ENCODE measurements around the gene HELZ.

DNA sequence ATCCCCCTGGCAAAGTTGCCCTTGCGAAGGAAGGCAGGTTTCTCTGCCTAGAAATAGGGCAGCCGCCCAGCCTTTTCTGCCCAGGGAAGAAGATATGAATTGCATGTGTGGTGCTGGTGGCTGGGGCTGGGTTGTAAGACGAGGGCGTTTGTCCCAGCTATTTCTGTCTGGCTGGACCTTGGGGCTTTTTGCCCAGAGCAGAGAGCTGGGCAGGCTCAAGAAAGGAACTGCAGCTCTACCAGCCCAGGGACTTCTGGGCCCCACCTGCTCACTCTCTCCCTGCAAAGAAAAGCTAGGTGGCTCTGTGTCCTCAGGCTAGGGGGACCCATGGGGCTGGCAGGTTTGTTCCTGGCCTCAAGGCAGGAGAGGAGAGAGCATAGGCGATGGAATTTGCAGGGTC lies 200.1 kb downstream of the HELZ start:
- TF ChIP-seq, protein P1, sequence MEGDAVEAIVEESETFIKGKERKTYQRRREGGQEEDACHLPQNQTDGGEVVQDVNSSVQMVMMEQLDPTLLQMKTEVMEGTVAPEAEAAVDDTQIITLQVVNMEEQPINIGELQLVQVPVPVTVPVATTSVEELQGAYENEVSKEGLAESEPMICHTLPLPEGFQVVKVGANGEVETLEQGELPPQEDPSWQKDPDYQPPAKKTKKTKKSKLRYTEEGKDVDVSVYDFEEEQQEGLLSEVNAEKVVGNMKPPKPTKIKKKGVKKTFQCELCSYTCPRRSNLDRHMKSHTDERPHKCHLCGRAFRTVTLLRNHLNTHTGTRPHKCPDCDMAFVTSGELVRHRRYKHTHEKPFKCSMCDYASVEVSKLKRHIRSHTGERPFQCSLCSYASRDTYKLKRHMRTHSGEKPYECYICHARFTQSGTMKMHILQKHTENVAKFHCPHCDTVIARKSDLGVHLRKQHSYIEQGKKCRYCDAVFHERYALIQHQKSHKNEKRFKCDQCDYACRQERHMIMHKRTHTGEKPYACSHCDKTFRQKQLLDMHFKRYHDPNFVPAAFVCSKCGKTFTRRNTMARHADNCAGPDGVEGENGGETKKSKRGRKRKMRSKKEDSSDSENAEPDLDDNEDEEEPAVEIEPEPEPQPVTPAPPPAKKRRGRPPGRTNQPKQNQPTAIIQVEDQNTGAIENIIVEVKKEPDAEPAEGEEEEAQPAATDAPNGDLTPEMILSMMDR (IDR thresholded peaks at IDR 0.05), result no peak
- no peak for TF ChIP-seq EZH2 (IDR thresholded peaks at IDR 0.05)
